HepG2 (cell line): ENCODE measurements around the gene NADK2. TPM values are rescaled to one million over a fixed set of nuclear protein-coding genes. Genes with fewer than 3 reads are reported as not detected.

Experiments used
- ARNT2 ChIP-seq: sonication (generic); formaldehyde crosslinking; IDR thresholded peaks from 2 replicates; pipeline ENCODE4 v1.8.0; 2022; ENCODE audit warnings: mild to moderate bottlenecking, low read depth, missing genetic modification reagents, moderate library complexity
- CCDC6 ChIP-seq: sonication (generic); formaldehyde crosslinking; IDR thresholded peaks from 2 replicates; pipeline ENCODE4 v1.8.1; 2022; ENCODE audit warnings: mild to moderate bottlenecking, missing genetic modification reagents, moderate library complexity
- GABPA ChIP-seq, 2 experiments: IDR thresholded peaks; 2 replicates each; pipeline ENCODE4 v1.6.1; 2011 to 2016; ENCODE audit warnings: low read depth in 2 of 2, low read length in 1 of 2, missing biosample characterization in 1 of 2, missing genetic modification characterization in 1 of 2
- GFI1 ChIP-seq: sonication (generic); formaldehyde crosslinking; IDR thresholded peaks from 2 replicates; pipeline ENCODE4 v1.5.0; 2020; ENCODE audit warnings: missing genetic modification reagents, mild to moderate bottlenecking, borderline replicate concordance
- GLI4 ChIP-seq: sonication (generic); formaldehyde crosslinking; IDR thresholded peaks from 2 replicates; pipeline ENCODE4 v1.5.1; 2020; ENCODE audit warnings: missing genetic modification reagents, mild to moderate bottlenecking, moderate library complexity, borderline replicate concordance
- JUN ChIP-seq: sonication (generic); formaldehyde crosslinking; IDR thresholded peaks from 2 replicates; pipeline ENCODE4 v1.4.0; 2020; ENCODE audit warnings: mild to moderate bottlenecking, missing genetic modification reagents
- KAT7 ChIP-seq: IDR thresholded peaks from 2 replicates; pipeline ENCODE4 v1.6.1; 2018; ENCODE audit warnings: borderline replicate concordance, missing compliant biosample characterization
- KDM1A ChIP-seq: IDR thresholded peaks from 2 replicates; pipeline ENCODE4 v1.6.1; 2016; ENCODE audit warnings: missing compliant biosample characterization
- MED1 ChIP-seq: sonication (generic); formaldehyde crosslinking; IDR thresholded peaks from 2 replicates; pipeline ENCODE4 v1.4.0; 2020; ENCODE audit warnings: missing genetic modification reagents
- MIXL1 ChIP-seq: IDR thresholded peaks from 2 replicates; pipeline ENCODE4 v1.6.1; 2016
- MLX ChIP-seq: IDR thresholded peaks from 2 replicates; pipeline ENCODE4 v1.6.1; 2016
- NONO ChIP-seq, 2 experiments: fragments of 450-650 bp in 1 of 2; sonication (generic) in 1 of 2; formaldehyde crosslinking in 1 of 2; IDR thresholded peaks in 1 of 2; conservative IDR thresholded peaks in 1 of 2; 2 replicates each; pipeline versions ENCODE4 v1.6.1 to v1.8.0; 2017 to 2022; ENCODE audit warnings: mild to moderate bottlenecking in 1 of 2, missing genetic modification reagents in 1 of 2, moderate library complexity in 1 of 2
- POGK ChIP-seq: sonication (generic); formaldehyde crosslinking; conservative IDR thresholded peaks from 2 replicates; pipeline ENCODE4 v1.8.0; 2022; ENCODE audit warnings: mild to moderate bottlenecking, moderate library complexity, missing genetic modification reagents
- PTBP1 ChIP-seq: fragments of 200-400 bp; formaldehyde crosslinking; IDR thresholded peaks from 2 replicates; pipeline ENCODE4 v1.6.1; 2018; ENCODE audit warnings: low read length, low read depth; ENCODE audit not compliant: poor library complexity, severe bottlenecking
- TP53 ChIP-seq: sonication (generic); formaldehyde crosslinking; conservative IDR thresholded peaks from 2 replicates; pipeline ENCODE4 v1.4.0; 2020; ENCODE audit warnings: missing genetic modification reagents
- UBTF ChIP-seq: sonication (generic); formaldehyde crosslinking; IDR thresholded peaks from 2 replicates; pipeline ENCODE4 v1.4.0; 2020; ENCODE audit warnings: mild to moderate bottlenecking, missing genetic modification reagents
- YY1 ChIP-seq: IDR thresholded peaks from 2 replicates; pipeline ENCODE4 v1.6.1; 2011; ENCODE audit warnings: low read length, low read depth, moderate library complexity, mild to moderate bottlenecking; ENCODE audit not compliant: insufficient read depth, insufficient replicate concordance
- ZBTB20 ChIP-seq: sonication (generic); formaldehyde crosslinking; IDR thresholded peaks from 2 replicates; pipeline ENCODE4 v1.8.1; 2023; ENCODE audit warnings: missing genetic modification reagents, low read depth, mild to moderate bottlenecking, borderline replicate concordance
- ZKSCAN5 ChIP-seq: sonication (generic); formaldehyde crosslinking; IDR thresholded peaks from 2 replicates; pipeline ENCODE4 v1.5.1; 2020; ENCODE audit warnings: mild to moderate bottlenecking, missing genetic modification reagents
- ZMYM4 ChIP-seq: sonication (generic); formaldehyde crosslinking; IDR thresholded peaks from 2 replicates; pipeline ENCODE4 v1.8.1; 2023; ENCODE audit warnings: mild to moderate bottlenecking, missing genetic modification reagents
- ZNF207 ChIP-seq: fragments of 450-650 bp; IDR thresholded peaks from 2 replicates; pipeline ENCODE4 v1.6.1; 2016; ENCODE audit warnings: antibody characterized with exemption, borderline replicate concordance
- ZNF33A ChIP-seq: sonication (generic); formaldehyde crosslinking; IDR thresholded peaks from 2 replicates; pipeline ENCODE4 v1.5.1; 2020; ENCODE audit warnings: missing genetic modification reagents, mild to moderate bottlenecking, moderate library complexity, borderline replicate concordance
- ZNF44 ChIP-seq: sonication (generic); formaldehyde crosslinking; IDR thresholded peaks from 2 replicates; pipeline ENCODE4 v1.5.1; 2020; ENCODE audit warnings: mild to moderate bottlenecking, missing genetic modification reagents
- ZNF572 ChIP-seq: sonication (generic); formaldehyde crosslinking; IDR thresholded peaks from 2 replicates; pipeline ENCODE4 v1.5.1; 2020; ENCODE audit warnings: mild to moderate bottlenecking, missing genetic modification reagents
- ZNF614 ChIP-seq: IDR thresholded peaks from 2 replicates; pipeline ENCODE4 v1.6.1; 2018; ENCODE audit warnings: missing biosample characterization, missing genetic modification reagents, inconsistent platforms, borderline replicate concordance
- ZZZ3 ChIP-seq: sonication (generic); formaldehyde crosslinking; IDR thresholded peaks from 2 replicates; pipeline ENCODE4 v1.4.0; 2020; ENCODE audit warnings: missing genetic modification reagents, mild to moderate bottlenecking, borderline replicate concordance
- polyA plus RNA-seq, 8 experiments: library from polyadenylated mRNA; depleted of rRNA in 3 of 8; stranded (reverse) in 7 of 8; unstranded in 1 of 8; fragments of >200 nt; fragmentation: Illumina TruSeq in 4 of 8; extraction: Trizol in 4 of 8; gene quantifications; 2 replicates each; pipeline versions ENCODE4 v1.2.1 to v1.2.3, GENCODE V29; 2011 to 2016; ENCODE audit warnings: low read depth in 4 of 8, missing spikeins in 1 of 8, mixed read lengths in 1 of 8; ENCODE audit not compliant: insufficient read depth in 1 of 8
- total RNA-seq, 5 experiments: library from RNA; depleted of rRNA; stranded (reverse); fragments of >200 nt; fragmentation: Illumina TruSeq; extraction: Trizol; gene quantifications; 2 replicates each; pipeline ENCODE4 v1.2.3, GENCODE V29; 2016; ENCODE audit warnings: low read depth in 1 of 5

The NADK2 gene
- total and polyA plus RNA-seq, 2 of the 13 experiments (the other 11 are each of a cell fraction or from before 2014, with no cell fraction given): 13.9 to 71.4 TPM

GRCh38 chr5:36180556-36181350, 61.0 kb downstream of the NADK2 start (continued):
- TF ChIP-seq GABPA (IDR thresholded peaks at IDR 0.05; ENCODE audit: low read depth, low read length): no peak
- TF ChIP-seq GABPA (CRISPR knock-in tag; IDR thresholded peaks at IDR 0.05; ENCODE audit: low read depth): no peak
- peak; percentile 50; the same call in 1 of the 2 replicates for TF ChIP-seq GFI1 (CRISPR knock-in tag)
- TF ChIP-seq ZNF572 (CRISPR knock-in tag): no peak
- peak; percentile 98 for TF ChIP-seq ZNF614 (CRISPR knock-in tag)
- no peak for TF ChIP-seq ZNF207
- TF ChIP-seq MIXL1 (CRISPR knock-in tag): peak; percentile 96
- TF ChIP-seq ZBTB20 (CRISPR knock-in tag): peak; percentile 73; the same call in 1 of the 2 replicates
- no peak for TF ChIP-seq ARNT2
- TF ChIP-seq ZKSCAN5: no peak
- 0 out of 2 replicates have a peak, but pooled peaks have one; percentile 39 for TF ChIP-seq POGK
- TF ChIP-seq NONO (IDR thresholded peaks at IDR 0.05): no peak
- TF ChIP-seq NONO (CRISPR knock-in tag; conservative IDR thresholded peaks at IDR 0.05): peak; percentile 71
- TF ChIP-seq UBTF (CRISPR knock-in tag): no peak
- peak; percentile 76; the same call in 1 of the 2 replicates for TF ChIP-seq JUN
- peak; percentile 90 for TF ChIP-seq MED1
- TF ChIP-seq MLX: peak; percentile 64
- TF ChIP-seq ZNF44: no peak
- no peak for TF ChIP-seq KAT7 (CRISPR knock-in tag)
- TF ChIP-seq ZNF33A (CRISPR knock-in tag): no peak
- TF ChIP-seq ZMYM4 (CRISPR knock-in tag): peak; percentile 49; the same call in 1 of the 2 replicates
- TF ChIP-seq CCDC6 (CRISPR knock-in tag): no peak
- peak; percentile 36 for TF ChIP-seq YY1
- no peak for TF ChIP-seq KDM1A
- no peak for TF ChIP-seq ZZZ3
- no peak for TF ChIP-seq GLI4
- TF ChIP-seq TP53 (CRISPR knock-in tag): no peak
- TF ChIP-seq PTBP1: no peak
